T-helper 1 cell treated with Interleukin-12 subunit alpha and Interleukin-12 subunit beta and Interleukin-4 antibody, amounts not matched to agents 30 ng/mL and 1 ng/mL, for 36 hours (primary cell): ENCODE results near the gene AGBL3. TPM values are rescaled to one million over a fixed set of nuclear protein-coding genes. Genes with fewer than 3 reads are reported as not detected.
"Not testable (repeated sequence)": the region's sequence is repeated elsewhere in the genome, so short reads cannot be mapped to it uniquely, and the experiment has no call there.

Experiments used
- intact Hi-C: fragments of 100-400 bp; cut with micrococcal nuclease; formaldehyde crosslinking; loops from one replicate; pipeline ENCODE4 v1.15.1; 2024
- total RNA-seq: library from RNA; stranded (reverse); gene quantifications from 2 replicates; pipeline ENCODE4 v1.2.3, GENCODE V29; 2022

The AGBL3 gene
- total RNA-seq, 1 donor from 2014 or later, result 1.4 TPM

- intact Hi-C loops, result no loop called here
These were observed 87.8 kb downstream of the AGBL3 start for GRCh38 chr7:135074096-135074495.

- intact Hi-C loops, result no loop called here
These were observed 88.2 kb downstream of the AGBL3 start for GRCh38 chr7:135074531-135074930.

GRCh38 chr7:135075716-135076115 is 89.4 kb downstream of the AGBL3 start:
- intact Hi-C loops, result no loop called here

GRCh38 chr7:135076882-135077281 is 90.6 kb downstream of the AGBL3 start:
- intact Hi-C loops, result no loop called here

GRCh38 chr7:135077642-135078041 is 91.3 kb downstream of the AGBL3 start:
- intact Hi-C loops, result no loop called here

- intact Hi-C loops, result no loop called here
These were observed 91.7 kb downstream of the AGBL3 start for GRCh38 chr7:135078051-135078450.

GRCh38 chr7:135079068-135079467 is 92.8 kb downstream of the AGBL3 start:
- intact Hi-C loops, result no loop called here

GRCh38 chr7:135083005-135083404 is 96.7 kb downstream of the AGBL3 start:
- intact Hi-C loops, result no loop called here

- intact Hi-C loops, result no loop called here
These were observed 102.3 kb downstream of the AGBL3 start for GRCh38 chr7:135088566-135088965.

- intact Hi-C loops, result no loop called here
These were observed 105.4 kb downstream of the AGBL3 start for GRCh38 chr7:135091717-135092116.

GRCh38 chr7:135094472-135095237 is 108.3 kb downstream of the AGBL3 start:
- intact Hi-C loops, result loop anchor here (5.0 kb wide), 1 partner anchor 177 kb away; no protein-coding TSS in a partner anchor

GRCh38 chr7:135095450-135095849 is 109.1 kb downstream of the AGBL3 start:
- intact Hi-C loops, result loop anchor here (5.0 kb wide), 1 partner anchor 178 kb away; no protein-coding TSS in a partner anchor

- intact Hi-C loops, result loop anchor here (5.0 kb wide), 1 partner anchor 181 kb away; no protein-coding TSS in a partner anchor
These were observed 112.1 kb downstream of the AGBL3 start for GRCh38 chr7:135098391-135098790.

GRCh38 chr7:135100856-135101255 is 114.5 kb downstream of the AGBL3 start:
- intact Hi-C loops, result no loop called here

GRCh38 chr7:135102372-135102771 is 116.1 kb downstream of the AGBL3 start:
- intact Hi-C loops, result no loop called here

GRCh38 chr7:135109562-135109961 is 123.3 kb downstream of the AGBL3 start:
- intact Hi-C loops, result no loop called here

- intact Hi-C loops, result no loop called here
These were observed 123.7 kb downstream of the AGBL3 start for GRCh38 chr7:135109976-135110375.

- intact Hi-C loops, result no loop called here
These were observed 125.1 kb downstream of the AGBL3 start for GRCh38 chr7:135111379-135111778.

GRCh38 chr7:135114622-135115021 is 128.3 kb downstream of the AGBL3 start:
- intact Hi-C loops, result no loop called here

- intact Hi-C loops, result no loop called here
These were observed 130.8 kb downstream of the AGBL3 start for GRCh38 chr7:135117096-135117495.

- intact Hi-C loops, result no loop called here
These were observed 135.6 kb downstream of the AGBL3 start for GRCh38 chr7:135121868-135122267.

- intact Hi-C loops, result not testable (repeated sequence)
These were observed 138.3 kb downstream of the AGBL3 start for GRCh38 chr7:135124631-135125030.

- intact Hi-C loops, result no loop called here
These were observed 142.6 kb downstream of the AGBL3 start for GRCh38 chr7:135128931-135129330.
